Activated CD4-positive, CD25-positive, alpha-beta regulatory T cell (primary cell): ENCODE data around the gene TRPC1.
"Not testable (repeated sequence)": the region's sequence is repeated elsewhere in the genome, so short reads cannot be mapped to it uniquely, and the experiment has no call there.

ENCODE experiments used
- DNase-seq, 4 experiments: peaks; one replicate each; lab custom pipeline; 2025; lab: John Stamatoyannopoulos, UW

Gene TRPC1

GRCh38 chr3:142723968-142724681, at the start of gene TRPC1:
Gene TRPC1, plus strand, starts transcription at chr3:142724034. Its CDS starts 526 bp downstream, at chr3:142724560.
- peak; percentile 50 to 67 (median 62) for DNase-seq

GRCh38 chr3:142676151-142676550, 47.7 kb upstream of the TRPC1 start:
- DNase-seq: no peak

GRCh38 chr3:142680710-142681109, 43.1 kb upstream of the TRPC1 start:
- no peak for DNase-seq

- no peak for DNase-seq
Measured at GRCh38 chr3:142690613-142691012, 33.2 kb upstream of the TRPC1 start.

GRCh38 chr3:142691527-142691926, 32.3 kb upstream of the TRPC1 start:
- no peak for DNase-seq

GRCh38 chr3:142693136-142693853, 30.5 kb upstream of the TRPC1 start:
- DNase-seq: no peak

- no peak for DNase-seq
Measured at GRCh38 chr3:142694225-142694624, 29.6 kb upstream of the TRPC1 start.

- no peak for DNase-seq
Measured at GRCh38 chr3:142705198-142705597, 18.6 kb upstream of the TRPC1 start.

- no peak for DNase-seq
Measured at GRCh38 chr3:142706321-142707127, 17.3 kb upstream of the TRPC1 start.

GRCh38 chr3:142709207-142709606, 14.6 kb upstream of the TRPC1 start:
- no peak for DNase-seq

GRCh38 chr3:142714882-142715281, 9.0 kb upstream of the TRPC1 start:
- DNase-seq: not testable (repeated sequence)

- no peak for DNase-seq
Measured at GRCh38 chr3:142716102-142716501, 7.7 kb upstream of the TRPC1 start.

GRCh38 chr3:142723665-142723967, 218 bp upstream of the TRPC1 start:
- DNase-seq: no peak

- DNase-seq: no peak
Measured at GRCh38 chr3:142724682-142725356, 985 bp downstream of the TRPC1 start.

GRCh38 chr3:142725357-142725739, 1.5 kb downstream of the TRPC1 start:
- no peak for DNase-seq

GRCh38 chr3:142726017-142726416, 2.2 kb downstream of the TRPC1 start:
- no peak for DNase-seq

- no peak for DNase-seq
Measured at GRCh38 chr3:142732066-142732465, 8.2 kb downstream of the TRPC1 start.

- DNase-seq: no peak
Measured at GRCh38 chr3:142734834-142735233, 11.0 kb downstream of the TRPC1 start.

GRCh38 chr3:142735462-142735861, 11.6 kb downstream of the TRPC1 start:
- DNase-seq: no peak

- no peak for DNase-seq
Measured at GRCh38 chr3:142738396-142738795, 14.6 kb downstream of the TRPC1 start.

- DNase-seq: no peak
Measured at GRCh38 chr3:142746646-142747045, 22.8 kb downstream of the TRPC1 start.

- DNase-seq: not testable (repeated sequence)
Measured at GRCh38 chr3:142750531-142750930, 26.7 kb downstream of the TRPC1 start.
